ENCODE measurements around the gene KIF3A.

DNA sequence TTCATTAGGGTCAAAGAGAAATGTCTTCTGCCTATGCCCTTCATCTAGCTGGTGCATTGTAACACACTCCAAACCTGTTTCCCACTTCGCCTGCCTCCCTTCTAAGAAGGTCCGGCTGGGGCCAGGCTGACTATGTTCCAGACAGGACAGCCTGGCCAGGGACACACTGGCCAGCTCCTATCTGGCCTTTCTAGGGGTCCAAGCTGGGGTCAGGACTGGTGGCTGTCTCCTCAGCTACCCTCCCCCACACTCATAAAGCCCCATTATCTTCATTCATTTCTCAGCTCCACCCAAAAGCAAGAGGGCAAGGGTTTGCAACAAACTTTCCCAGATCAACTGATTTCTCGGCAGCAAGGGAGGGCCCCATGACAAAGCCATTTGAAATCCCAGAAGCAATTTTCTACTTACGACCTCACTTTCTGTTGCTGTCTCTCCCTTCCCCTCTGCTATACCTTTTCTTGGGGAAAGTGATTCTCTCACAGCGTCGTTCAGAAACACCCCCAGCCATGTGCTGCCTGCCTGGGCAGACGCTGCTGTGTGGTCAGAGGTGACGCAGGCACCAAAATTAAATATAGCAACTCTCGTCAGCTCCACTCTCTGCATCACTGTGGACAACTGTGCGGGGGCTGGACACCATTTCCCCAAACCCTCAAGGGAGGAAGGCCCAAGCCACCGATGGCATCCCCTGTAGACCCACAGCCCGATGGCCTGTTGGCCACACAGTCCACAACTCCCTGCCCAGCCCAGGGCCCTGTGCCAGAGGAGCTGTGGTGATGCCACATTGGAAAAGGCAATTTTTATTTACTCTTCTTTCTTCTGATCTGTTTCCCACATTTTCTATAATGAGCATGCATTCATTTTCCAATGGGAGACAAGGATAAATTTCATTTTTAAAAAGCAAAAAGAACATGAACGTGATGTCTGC is 73.3 kb downstream of the KIF3A start:
- TF ChIP-seq, protein P1, sequence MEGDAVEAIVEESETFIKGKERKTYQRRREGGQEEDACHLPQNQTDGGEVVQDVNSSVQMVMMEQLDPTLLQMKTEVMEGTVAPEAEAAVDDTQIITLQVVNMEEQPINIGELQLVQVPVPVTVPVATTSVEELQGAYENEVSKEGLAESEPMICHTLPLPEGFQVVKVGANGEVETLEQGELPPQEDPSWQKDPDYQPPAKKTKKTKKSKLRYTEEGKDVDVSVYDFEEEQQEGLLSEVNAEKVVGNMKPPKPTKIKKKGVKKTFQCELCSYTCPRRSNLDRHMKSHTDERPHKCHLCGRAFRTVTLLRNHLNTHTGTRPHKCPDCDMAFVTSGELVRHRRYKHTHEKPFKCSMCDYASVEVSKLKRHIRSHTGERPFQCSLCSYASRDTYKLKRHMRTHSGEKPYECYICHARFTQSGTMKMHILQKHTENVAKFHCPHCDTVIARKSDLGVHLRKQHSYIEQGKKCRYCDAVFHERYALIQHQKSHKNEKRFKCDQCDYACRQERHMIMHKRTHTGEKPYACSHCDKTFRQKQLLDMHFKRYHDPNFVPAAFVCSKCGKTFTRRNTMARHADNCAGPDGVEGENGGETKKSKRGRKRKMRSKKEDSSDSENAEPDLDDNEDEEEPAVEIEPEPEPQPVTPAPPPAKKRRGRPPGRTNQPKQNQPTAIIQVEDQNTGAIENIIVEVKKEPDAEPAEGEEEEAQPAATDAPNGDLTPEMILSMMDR (IDR thresholded peaks at IDR 0.05): no peak
- no peak for TF ChIP-seq POLR2A (IDR thresholded peaks at IDR 0.05)
